GM18867 (cell line): ENCODE measurements around the gene MAML2.
"Not testable (repeated sequence)": the region's sequence is repeated elsewhere in the genome, so short reads cannot be mapped to it uniquely, and the experiment has no call there.

Experiments used
- ATAC-seq: cut with Tn5 transposase; IDR thresholded peaks from one replicate; pipeline ENCODE4 v1.9.1; 2021; ENCODE audit warnings: mild to moderate bottlenecking, moderate library complexity; ENCODE audit not compliant: unreplicated experiment

MAML2 gene

DNA sequence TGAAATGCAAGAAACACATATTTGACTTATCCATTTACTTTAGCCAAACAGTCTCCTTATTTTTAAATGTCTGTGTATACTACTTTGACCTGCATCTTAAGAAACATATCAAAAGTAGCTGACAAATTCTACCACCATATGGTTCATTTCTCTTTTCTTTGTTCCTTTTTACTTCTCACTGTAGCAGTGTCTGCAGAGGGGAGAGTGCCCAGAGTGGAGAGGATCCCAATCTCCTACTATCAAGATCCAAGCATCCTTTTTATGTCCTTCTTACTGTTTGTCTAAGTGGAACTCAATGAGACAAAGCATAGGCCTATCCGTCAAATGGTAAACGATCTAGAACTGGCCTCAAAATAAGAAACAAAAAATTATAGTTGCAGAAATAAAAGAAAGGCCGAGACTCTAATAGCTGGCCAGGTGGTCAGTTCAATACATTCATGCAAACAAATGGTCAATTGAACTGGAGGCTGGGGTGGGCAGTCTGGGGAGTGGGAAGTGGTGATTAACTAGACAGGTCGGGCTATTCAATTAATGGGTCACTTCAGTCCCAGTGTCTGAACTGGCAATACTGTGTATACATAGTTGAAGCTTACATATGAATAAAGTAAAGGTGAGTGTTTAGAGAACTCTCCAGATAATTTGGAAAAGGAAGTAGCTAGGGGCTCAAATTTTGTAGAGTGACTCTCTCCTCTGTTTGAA lies 149.1 kb downstream of the MAML2 start:
- no peak for ATAC-seq

DNA sequence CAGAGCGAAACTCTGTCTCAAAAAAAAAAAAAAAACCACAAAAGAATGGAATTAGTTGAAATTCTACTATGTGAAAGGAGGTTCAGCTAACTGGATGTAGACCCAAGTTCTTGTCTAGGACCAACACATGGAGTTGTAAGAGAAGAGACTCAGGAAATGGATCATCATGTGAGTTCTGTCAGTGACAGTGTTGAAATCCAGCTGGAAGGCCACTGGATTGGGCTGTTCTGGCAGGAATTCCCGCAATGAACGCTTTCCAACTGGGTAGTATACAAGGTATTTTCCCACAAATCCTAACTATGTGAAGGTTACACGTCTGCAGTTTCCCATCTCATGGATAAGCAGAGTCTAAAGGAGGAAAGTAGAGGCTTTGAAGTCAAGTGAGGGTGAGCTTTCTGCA lies 151.2 kb downstream of the MAML2 start:
- ATAC-seq = no peak

DNA sequence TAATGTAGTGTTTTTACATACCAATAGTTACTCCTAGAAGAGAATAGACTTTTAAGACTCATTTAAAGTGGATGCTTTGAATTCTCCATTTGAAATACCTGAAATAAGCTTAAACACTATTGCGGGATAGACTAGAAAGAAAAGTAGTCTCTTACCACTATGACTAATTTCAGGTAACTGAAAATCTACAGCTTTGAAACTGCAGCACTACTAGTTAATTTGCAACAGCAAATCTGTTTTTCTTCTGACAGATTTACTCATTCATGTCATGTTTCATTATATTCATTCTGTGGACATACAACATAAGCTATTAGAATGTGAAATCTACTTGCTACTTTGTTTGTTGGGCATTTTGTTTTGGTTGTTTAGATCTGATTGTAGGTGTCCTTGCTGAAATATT lies 153.6 kb downstream of the MAML2 start:
- ATAC-seq = peak; percentile 41

- peak; percentile 37 for ATAC-seq
Measured at GRCh38 chr11:96188243-96189006, 154.6 kb downstream of the MAML2 start.

DNA sequence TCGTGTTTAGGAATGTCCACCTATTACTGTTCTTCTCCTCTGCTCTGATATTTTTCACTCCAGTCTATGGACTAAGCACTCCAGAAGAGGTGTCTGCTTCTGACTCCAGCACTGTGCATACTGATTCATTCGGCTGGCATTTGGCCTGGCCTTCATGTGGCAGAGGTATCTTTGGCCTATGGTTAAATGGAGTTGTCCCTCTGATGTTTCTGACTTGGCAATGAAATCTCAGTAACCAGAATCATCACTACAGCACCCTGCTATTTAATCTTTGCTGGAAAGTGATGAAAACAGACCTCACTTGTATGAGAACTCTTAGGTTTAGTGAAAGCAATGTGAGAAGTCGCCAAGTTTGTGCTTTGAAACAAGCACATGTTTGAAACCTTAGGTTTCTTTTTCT lies 155.2 kb downstream of the MAML2 start:
- no peak for ATAC-seq

- ATAC-seq = no peak
Measured at GRCh38 chr11:96186806-96187205, 156.2 kb downstream of the MAML2 start.

DNA sequence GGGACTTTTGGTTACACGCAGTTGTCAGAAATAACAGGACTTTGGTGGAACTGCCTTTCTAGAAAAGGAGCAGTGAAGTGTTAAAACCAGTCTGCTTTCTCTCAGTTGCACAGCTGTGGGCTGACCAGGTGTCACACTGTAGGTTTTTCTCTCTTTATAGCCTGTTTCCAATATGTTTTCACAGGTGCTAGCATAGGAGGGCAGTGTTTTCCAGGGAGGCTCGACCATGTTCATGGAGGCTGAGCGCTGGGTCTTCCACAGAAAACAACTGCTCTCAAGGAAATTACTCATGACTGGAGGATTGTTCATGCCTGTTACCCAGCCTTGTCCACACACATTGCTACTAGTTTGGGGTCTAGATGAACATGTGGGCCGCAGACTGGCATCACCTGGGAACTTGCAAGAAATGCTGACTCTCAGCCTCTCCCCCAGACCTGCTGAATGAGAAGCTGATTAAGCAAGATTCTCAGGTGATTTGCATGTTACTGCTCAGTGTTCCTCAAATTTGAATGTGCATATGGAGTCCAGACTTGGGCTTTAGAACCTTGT lies 157.7 kb downstream of the MAML2 start:
- peak; percentile 74 for ATAC-seq

GRCh38 chr11:96180937-96181336 lies 162.1 kb downstream of the MAML2 start:
- not testable (repeated sequence) for ATAC-seq

DNA sequence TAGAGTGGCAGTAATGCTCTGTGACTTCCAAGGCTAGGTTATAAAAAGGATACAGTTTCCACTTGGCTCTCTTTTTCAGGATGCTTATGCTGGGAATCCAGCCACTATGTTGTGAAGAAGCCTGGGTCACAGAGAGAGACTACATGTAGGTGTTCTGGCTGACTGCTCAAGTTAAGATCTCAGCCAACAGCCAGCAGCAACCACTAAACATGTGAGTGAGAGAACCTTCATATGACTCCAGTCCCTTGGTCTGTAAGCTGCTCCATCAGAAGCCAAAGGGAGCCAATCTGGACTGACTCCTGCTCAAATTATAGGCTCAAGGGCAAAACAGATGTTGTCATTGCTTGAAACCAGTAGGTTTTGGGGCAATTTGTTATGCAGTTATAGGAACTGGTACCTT lies 162.7 kb downstream of the MAML2 start:
- ATAC-seq = no peak

DNA sequence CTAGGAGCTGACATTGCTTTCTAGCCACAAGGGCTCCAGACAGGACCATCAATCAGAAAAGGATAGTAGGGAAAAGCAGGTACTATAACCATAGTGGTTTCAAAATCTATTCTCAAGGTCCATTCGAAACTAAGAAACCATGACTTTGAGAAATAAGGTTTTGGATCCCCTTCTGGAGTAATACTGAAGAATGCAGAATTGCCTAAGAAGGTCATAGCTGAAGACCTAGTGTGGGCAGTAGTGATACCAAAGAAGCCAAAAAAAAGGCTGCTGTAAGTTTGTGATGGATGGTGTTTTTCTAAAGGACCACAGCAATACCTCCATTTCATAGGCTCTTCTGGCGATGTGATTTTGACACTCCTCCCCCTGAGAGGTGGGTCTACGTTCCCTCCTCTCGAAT lies 163.1 kb downstream of the MAML2 start:
- no peak for ATAC-seq

DNA sequence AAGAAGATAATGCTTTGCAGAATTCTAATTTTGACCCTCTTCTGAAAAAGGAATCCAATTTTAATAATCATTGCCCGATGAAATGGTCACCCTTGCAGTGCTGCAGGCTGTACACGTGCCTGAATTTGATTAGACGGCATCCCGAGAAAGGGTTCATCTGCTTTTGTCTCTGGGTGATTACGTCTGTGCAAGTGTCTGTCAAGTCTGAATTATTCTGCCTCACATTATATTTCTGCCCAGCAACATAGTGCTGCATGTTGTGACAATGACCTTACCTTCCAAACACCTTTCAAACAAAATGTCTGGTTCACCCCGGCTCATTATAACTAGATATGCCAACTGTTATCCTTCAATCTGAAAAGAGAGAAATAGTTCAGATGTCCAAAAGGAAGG lies 164.1 kb downstream of the MAML2 start:
- no peak for ATAC-seq

GRCh38 chr11:96178049-96178886 lies 164.7 kb downstream of the MAML2 start:
- no peak for ATAC-seq

GRCh38 chr11:96177146-96177545 lies 165.8 kb downstream of the MAML2 start:
- ATAC-seq = no peak

GRCh38 chr11:96173906-96174305 lies 169.1 kb downstream of the MAML2 start:
- ATAC-seq = no peak

- no peak for ATAC-seq
Measured at GRCh38 chr11:96173422-96173821, 169.6 kb downstream of the MAML2 start.

DNA sequence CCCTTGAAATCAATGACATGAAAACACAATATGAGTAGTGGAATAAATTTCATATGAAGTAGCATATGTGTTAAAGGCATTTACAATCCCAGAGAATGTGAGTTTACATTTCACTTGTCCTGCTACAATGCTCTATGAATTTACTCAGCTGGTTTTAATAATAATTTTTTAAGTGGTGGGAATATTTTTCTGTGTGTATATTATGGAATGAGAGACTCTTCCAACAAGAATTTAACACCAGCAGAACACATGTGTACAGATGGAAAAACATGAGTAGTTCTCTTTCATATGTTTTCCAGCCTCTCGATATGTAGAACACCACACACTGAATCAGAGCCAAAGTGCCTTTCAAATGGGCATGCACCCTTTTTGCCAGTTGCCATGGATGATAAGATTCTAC lies 170.4 kb downstream of the MAML2 start:
- no peak for ATAC-seq

DNA sequence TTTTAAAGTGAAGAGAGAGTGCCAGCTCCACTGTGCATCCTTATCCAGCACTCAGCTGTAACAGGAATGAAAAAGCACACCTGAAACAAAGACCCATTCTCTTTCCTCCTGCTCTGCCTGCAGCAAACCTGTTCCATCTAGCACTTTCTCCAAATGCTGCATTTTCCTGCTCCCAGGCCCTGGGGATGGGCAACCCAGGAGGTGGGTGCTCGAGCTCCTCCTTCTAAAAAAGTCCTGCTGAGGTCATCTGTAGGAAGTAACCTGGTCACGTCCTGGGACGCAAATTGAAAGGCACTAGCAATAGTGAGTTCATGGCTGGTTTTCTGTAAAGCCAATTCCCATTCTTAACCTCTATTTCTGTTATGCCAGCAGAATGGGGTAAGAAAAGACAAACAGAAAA lies 173.7 kb downstream of the MAML2 start:
- no peak for ATAC-seq

- ATAC-seq = no peak
Measured at GRCh38 chr11:96168623-96169022, 174.4 kb downstream of the MAML2 start.

DNA sequence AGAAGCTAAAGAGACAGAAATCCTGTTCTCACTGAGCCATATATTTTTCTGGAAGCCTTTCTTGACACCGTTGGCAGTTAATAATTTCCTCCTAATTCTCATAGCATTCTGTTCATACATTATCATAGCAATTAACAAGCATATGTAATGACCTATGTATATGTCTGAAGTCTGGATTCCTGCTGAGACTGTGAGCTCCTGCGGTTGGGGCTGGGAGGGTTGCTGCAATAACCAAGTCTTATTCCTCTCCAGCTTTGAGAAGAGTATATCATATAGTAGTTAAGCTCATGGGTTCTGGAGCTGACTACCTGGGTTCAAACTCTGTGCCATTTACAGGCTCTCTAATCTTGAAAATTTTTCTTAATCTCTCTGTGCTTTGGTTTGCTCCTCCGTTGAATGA lies 175.2 kb downstream of the MAML2 start:
- no peak for ATAC-seq

GRCh38 chr11:96167203-96167758 lies 175.7 kb downstream of the MAML2 start:
- no peak for ATAC-seq
